G401.6 (cell line): ENCODE measurements around the gene CFB.
"Not testable (repeated sequence)": the region's sequence is repeated elsewhere in the genome, so short reads cannot be mapped to it uniquely, and the experiment has no call there.

Experiments used
- FAIRE-seq: peaks from 2 replicates; lab custom pipeline; 2012; peaks lifted over from hg19 to GRCh38; lab: Jason Lieb, UNC

Gene CFB

GRCh38 chr6:31945507-31946369 lies at the start of gene CFB:
Gene CFB (plus strand): TSS chr6:31946095. CDS start chr6:31946222, 127 bp downstream.
- FAIRE-seq: no peak

DNA sequence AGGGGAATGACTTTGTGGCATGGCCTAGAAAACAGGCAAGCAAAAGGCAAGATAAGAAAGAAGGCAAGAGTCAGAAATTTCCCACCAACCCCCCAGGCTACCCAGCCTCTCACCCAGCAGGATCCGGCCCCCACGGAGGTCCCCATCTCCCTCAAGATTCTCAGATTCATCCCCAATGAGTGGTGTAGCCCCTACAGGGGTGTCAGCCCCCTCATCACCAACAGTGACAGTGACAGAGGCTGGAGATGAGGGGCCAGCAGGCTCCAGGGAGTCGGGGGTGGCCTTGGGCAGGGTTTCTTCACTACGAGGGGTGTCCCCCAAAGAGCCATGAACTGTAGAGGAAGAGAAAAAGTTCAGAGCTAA lies 49.4 kb upstream of the CFB start:
- FAIRE-seq: no peak

- FAIRE-seq: no peak
Measured at GRCh38 chr6:31896856-31897611, 48.9 kb upstream of the CFB start.

DNA sequence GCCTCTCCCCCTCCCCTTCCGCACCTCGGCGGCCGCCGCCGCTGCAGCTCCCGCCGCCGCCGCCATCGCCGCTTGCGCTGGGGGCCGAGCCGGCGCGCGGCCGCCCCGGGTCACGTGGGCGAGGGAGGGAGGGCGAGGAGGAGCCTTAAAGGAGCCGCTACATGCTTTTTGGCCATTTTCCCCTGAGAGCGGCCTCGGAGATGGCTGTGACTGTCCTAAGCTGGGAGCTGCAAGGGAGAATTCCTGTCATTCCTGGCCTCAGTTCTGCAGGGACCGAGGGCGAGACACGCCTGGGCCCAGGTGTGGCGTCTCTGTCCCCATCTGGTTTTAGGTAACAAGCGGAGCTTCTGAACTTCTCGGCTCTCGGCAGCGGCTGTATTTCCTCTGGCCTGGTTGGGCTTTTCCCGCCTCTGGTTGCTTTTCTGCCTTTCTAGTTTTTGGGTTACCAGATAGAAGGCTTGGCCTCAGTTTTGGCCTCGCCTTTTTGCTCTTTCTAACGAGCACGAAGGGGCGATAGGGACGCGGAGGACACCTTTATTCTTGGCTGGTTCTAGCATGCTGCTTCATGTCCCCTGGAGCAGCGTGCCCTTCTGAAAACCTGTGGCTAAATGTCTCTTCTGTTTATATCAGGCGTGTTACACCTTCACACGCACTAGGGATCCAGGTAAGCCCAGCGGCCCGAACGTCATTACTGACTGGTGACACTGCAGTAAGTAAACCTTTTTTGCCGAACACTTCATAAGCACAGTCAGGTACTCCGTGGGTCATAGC lies 48.1 kb upstream of the CFB start, which contains the start of gene EHMT2:
EHMT2 (minus strand) TSS at position 87 of the 771 bp plus-strand sequence; CDS start at position 66, 21 bp downstream.
- FAIRE-seq: no peak

DNA sequence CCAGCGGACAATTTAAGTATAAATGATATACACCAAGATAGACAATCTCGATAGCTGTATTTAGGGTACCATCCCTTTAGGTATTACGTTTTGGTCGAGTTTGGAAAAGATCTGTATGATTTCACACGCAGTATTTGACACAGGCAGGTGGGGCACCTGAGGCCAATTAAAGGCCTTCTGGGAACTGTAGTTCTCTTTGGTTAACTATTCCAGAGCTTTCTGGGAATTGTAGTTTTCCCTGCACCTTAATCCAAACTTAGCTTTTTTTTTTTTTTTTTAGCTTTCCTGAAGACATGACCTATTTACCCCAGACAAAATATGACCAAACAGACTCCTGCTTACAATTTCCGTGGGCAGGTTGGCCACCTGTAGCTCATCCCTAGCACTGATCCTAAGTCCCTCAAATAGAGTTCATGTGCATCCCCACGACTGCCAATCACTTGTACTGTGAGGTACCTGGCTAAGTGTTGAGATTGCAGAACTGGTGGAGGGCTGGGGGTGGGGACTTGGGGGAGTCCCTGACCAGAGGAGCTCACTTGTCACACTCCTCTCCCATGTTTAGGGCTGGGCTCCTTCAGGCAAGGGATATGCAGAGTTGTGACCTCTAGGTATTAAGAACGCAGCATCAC lies 47.4 kb upstream of the CFB start:
- peak; percentile 91 for FAIRE-seq

DNA sequence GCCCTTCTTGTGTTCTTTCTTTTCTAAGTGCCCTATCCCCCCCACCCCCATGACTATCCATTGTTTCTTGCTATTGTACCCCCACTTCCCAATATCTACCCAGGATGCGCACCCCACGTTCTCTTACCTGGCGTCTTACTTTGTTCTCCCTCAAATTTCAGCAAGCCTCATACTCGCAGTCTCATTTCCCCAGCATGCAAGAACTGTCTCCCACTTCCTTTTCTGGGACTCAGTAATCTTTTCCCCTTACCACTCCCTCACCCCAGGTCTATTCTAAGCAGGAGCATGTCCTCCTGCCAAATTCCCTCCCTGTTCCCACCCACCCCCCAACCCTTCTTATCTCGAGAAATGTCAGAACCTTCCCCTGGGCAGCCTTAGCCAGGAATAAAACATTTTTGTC lies 46.7 kb upstream of the CFB start:
- no peak for FAIRE-seq

DNA sequence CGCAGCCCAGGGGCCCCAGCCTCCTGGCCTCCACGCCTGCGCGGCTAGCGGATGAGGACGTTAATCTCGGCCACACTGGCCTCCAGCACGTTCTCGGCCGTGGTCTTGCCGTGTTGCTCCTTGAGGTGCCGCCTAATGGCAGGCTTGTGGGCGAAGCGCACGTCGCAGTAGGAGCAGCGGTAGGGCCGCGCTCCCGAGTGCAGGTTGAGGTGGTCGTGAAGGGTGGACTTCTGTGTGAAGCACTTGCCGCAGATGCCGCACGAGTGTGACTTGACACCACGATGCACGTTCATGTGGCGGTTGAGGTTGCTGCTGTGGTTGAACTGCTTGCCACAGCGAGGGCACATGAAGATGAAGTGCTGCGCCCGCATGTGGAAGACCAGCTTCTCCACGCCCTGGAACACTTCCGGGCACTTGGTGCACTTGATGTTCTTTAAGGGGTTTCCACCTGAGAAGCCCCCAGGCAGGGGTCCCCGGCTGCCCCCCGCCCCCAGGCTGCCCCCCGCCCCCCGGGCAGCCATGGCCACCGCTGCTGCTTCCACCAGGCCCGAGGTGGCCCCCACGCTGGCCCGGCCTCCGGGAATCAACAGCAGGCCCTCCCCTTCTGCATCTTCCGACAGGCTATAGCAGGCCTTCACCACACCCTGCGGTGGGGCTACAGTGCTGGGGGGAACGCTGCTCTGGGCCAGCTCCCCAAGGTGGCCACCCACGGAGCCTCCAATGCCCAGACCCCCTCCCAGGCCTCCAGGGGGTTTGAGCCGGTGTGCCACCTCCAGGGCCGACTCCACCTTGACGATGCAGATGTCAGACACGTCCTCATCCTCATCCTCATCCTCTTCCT lies 45.8 kb upstream of the CFB start:
- no peak for FAIRE-seq

GRCh38 chr6:31900917-31901414 lies 44.9 kb upstream of the CFB start:
- FAIRE-seq: no peak

DNA sequence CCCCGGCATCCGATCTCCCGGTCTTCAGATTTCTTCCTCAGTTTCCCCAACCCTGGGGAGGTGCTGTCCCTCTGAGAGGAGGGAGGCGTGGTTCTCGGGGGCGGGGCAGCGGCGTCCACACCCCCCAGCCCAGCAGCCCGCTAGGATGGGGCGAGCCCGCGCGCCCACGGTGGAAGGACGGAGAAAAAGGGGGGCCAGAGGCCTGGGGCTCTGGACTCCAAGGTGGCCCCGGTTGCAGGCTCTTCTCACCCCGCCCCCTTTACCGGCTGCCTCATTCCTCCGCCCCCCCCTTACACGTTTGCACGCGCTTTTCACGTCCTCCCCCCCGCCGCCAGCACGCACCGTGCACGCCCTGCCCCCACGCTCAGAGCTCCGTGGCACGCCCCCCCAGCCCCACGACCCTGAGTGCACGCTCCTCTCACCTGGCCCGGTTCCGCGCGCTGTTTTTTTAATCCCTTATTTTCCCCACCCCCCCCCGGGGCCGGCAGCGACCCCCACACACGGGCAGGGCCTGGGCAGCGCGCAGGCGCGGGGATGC lies 44.4 kb upstream of the CFB start:
- no peak for FAIRE-seq

- FAIRE-seq: no peak
Measured at GRCh38 chr6:31901953-31902643, 43.8 kb upstream of the CFB start, which contains the start of gene ZBTB12. Gene ZBTB12 (minus strand): TSS chr6:31902086. CDS start chr6:31901305, 781 bp downstream.

GRCh38 chr6:31903957-31904356 lies 41.9 kb upstream of the CFB start:
- no peak for FAIRE-seq

DNA sequence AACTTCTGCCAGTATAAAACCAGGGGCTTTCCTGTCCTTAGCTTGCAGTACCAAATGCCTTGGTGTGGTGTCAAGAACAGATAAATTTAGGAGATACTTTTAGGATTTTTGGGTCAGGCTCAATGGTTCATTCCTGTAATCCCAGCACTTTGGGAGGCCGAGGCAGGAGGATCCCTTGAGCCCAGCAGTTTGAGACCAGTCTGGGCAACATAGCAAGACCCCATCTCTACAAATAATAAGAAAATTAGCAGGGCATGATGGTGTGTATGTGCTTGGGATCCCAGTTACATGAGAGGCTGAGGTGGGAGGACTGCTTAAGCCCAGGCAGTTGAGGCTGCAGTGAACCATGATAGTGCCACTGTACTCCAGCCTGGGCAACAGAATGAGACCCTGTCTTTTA lies 40.9 kb upstream of the CFB start:
- no peak for FAIRE-seq

DNA sequence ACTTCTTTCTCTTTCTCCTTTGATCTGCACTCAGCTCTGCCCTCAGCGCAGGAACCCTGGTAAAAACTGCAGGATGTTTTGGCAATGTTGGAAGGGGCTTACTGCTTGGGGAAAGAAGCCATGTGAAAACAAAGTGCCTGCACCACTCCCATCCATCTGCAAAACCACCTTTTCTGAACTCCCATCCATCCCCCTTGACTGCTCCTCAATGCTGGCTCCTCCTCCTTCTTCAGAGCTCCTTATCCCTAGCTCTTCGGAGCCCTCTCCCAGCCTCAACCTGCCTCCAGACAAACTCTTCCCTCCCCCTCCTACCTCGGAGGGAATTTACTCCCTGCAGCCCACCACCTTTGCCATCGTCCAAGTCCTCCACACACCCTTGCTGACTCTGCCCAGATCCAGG lies 39.8 kb upstream of the CFB start:
- no peak for FAIRE-seq

DNA sequence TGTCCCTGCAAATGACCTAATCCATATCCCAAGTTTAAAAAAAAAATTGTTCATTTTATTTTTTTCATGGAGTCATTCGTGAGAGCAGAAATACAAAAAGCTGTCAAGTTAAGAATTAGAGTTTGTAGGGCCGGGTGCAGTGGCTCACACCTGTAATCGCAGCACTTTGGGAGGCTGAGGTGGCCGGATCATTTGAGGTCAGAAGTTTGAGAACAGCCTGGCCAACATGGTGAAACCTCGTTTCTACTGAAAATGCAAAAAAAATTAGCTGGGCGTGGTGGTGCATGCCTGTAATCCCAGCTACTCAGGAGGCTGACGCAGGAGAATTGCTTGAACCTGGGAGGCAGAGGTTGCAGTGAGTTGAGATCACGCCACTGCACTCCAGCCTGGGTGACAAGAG lies 39.2 kb upstream of the CFB start:
- FAIRE-seq: not testable (repeated sequence)

DNA sequence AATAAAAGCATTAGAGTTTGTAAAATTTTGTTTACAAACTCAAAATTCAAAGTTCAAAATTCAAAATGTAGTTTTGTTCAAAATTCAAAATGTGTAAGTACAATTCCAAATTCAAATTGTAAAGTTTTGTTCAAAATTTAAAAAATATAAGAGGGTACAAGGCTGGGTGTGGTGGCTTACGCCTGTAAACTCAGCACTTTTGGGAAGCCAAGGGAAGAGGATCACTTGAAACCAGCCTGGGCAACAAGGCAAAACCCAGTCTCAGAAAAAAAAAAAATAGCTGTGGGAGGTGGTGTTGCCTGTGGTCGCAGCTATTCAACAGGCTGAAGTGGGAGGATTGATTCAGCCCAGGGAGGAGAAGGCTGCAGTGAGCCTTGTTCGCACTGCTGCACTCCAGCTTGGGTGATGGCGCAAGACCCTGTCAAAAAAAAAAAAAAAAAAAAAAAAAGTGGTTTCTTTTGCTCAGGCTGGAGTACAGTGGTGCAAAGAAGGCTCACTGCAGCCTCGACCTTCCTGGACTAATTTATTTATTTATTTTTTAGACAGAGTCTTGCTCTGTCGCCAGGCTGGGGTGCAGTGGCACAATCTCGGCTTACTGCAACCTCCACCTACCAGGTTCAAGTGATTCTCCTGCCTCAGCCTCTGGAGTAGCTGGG lies 38.6 kb upstream of the CFB start:
- no peak for FAIRE-seq

DNA sequence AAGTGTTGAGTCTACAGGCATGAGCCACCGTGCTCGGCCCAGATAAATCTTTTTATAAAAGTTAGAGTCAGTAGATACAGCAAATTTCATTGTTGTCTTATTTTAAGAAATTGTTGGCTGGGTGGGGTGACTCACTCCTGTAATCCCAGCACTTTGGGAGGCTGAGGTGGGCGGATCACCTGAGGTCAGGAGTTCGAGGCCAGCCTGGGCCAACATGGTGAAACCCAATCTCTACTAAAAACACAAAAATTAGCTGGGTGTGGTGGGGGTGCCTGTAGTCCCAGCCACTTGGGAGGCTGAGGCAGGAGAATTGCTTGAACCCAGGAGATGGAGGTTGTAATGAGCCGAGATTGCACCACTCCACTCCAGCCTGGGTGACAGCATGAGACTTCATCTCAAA lies 37.6 kb upstream of the CFB start:
- FAIRE-seq: not testable (repeated sequence)

- no peak for FAIRE-seq
Measured at GRCh38 chr6:31908791-31909190, 37.1 kb upstream of the CFB start.

DNA sequence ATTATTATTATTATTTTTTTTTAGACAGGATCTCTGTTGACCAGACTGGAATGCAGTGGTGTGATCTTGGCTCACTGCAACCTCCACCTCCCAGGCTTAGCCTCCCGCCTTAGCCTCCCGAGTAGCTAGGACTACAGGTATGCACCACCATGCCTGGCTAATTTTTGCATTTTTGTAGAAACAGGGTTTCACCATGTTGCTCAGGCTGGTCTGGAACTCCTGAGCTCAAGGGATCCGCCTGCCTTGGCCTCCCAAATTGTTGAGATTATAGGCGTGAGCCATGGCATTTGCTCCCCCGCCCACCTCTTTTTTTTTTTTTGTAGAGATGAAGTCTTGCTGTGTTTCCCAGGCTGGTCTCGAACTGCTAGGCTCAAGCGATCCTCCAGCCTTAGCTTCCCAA lies 36.6 kb upstream of the CFB start:
- not testable (repeated sequence) for FAIRE-seq

DNA sequence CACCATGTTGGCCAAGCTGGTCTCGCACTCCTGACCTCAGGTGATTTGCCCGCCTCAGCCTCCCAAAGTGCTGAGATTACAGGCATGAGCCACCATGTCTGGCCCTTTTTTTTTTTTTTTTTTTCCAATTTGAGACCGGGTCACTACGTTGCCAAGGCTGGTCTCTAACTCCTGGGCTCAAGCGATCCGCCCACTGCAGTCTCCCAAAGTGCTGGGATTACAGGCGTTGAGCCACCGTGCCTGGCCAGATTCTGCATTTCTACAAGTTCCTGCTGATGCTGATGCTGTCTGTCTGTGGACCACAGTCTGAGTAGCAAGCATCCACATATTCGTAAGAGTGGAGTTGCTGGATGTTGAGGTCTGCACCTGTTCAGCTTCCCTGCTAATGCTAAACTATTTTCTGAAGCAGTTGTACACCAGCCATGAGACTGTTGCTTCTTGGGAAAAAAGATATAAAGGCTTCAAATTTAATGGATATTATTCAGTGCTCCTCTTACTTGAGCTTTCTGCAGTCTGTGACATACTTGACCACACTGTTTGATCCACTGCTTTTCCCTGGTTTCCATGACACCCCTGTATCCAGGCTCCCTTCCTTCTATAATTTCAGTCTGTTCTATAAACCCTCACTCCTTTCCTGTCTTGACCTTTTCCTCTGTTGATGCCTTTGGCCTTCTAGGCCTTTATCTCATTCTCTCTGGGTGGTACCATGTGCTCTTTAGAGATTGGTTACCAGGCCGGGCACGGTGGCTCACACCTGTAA lies 33.9 kb upstream of the CFB start:
- FAIRE-seq: no peak
